ENCODE results near the gene VPS8.

The VPS8 gene

GRCh38 chr3:184781801-184782200 lies 30.2 kb upstream of the VPS8 start:
- no peak for DNase-seq (ENCODE audit: low read depth in 2 of 2)

DNA sequence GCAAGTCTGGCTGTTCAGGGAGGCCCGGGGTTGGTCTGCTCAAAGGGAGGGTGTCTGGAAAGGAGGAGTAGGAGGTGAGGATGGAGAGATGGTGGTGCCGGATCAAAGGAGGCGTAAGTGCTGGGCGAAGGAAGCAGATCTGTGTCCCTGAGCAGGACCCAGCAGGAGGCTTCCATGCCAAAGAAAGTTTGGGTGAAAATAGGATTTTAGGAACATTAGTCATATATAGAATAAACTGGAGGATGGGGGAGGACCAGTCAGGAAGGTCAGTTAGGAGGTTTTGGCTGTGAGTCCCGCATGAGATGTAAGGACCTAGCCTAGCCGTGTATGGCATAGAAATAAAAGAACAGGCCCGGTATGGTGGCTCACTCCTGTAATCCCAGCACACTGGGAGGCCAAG lies 28.6 kb upstream of the VPS8 start:
- no peak for DNase-seq (ENCODE audit: low read depth in 2 of 2)

- DNase-seq (ENCODE audit: low read depth in 2 of 2), result no peak
These were observed 27.1 kb upstream of the VPS8 start for GRCh38 chr3:184784731-184785500.

DNA sequence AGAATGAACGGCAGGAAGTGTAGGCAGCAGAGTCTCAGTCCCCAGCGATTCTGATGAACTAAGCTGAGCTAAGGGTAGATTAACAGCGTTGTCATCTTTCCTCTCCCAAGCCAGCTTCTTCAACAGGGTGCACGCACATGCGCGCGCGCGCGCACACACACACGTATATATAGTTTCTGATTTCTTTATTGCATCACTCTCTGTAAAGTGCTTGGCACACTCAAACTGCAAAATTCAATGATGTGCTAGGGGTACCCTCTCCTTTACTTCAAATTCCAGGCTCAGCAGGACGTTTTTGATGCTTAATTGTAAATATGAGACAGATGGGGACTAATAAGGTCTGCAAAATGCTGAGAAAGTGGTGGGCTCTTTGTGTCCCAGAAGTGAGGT lies 26.1 kb upstream of the VPS8 start:
- DNase-seq (ENCODE audit: low read depth in 2 of 2), result no peak

- no peak for DNase-seq (ENCODE audit: low read depth in 2 of 2)
These were observed 25.6 kb upstream of the VPS8 start for GRCh38 chr3:184786280-184786941.

DNA sequence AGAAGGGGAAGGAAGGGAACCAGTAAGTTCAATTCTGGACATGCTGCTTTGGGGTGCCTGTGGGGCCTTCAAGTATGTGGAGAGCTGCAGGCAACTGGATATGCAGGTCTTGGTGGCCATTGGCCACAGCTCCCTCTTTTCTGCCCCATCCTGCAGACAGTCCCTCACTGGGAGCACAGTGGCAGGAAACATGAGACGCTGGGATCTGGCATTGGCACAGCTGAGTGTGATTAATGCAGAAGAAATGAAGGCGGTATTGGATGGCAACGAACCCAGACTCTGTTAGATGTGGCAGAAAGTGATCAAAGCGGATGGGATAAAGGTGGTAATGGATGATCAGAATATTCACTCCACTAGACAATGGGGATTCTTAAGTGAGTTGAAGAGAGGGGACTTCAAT lies 23.2 kb upstream of the VPS8 start:
- no peak for DNase-seq (ENCODE audit: low read depth in 2 of 2)

- DNase-seq (ENCODE audit: low read depth in 2 of 2), result no peak
These were observed 22.5 kb upstream of the VPS8 start for GRCh38 chr3:184789314-184789998.

- no peak for DNase-seq (ENCODE audit: low read depth in 2 of 2)
These were observed 20.8 kb upstream of the VPS8 start for GRCh38 chr3:184791171-184791570.

DNA sequence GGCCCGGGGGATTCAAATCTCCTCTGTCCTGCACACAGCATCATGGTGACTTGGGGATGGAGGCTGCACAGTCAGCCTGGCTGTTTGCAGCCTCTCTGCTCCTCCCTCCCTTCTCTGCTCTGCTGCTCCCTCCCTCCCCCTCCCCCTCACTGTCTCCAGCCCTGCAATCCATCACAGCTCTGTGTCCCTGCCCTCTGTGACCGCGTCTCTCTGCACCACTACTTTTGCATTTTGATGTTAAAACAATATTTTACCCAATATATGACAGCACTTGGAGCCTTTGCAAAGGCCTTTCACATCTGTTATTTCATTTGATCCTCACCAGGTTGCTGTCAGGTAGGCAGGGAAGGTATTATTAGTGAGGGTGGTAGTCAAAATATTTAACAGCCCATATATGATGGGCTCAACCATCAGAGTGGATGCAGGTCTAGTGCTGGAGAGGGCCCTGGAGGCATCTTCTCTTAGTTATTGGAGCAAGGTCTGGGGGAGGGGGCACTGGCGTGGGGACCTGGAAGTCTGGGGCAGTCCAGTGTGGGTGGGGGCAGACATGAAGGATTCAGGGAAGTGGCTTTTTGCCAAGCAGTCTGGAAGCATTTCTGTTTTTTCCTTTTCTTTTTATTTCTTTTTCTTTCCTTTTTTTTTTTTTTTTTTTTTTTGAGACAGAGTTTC lies 16.3 kb upstream of the VPS8 start:
- no peak for DNase-seq (ENCODE audit: low read depth in 2 of 2)

GRCh38 chr3:184796551-184796950 lies 15.4 kb upstream of the VPS8 start:
- DNase-seq (ENCODE audit: low read depth in 2 of 2), result no peak

DNA sequence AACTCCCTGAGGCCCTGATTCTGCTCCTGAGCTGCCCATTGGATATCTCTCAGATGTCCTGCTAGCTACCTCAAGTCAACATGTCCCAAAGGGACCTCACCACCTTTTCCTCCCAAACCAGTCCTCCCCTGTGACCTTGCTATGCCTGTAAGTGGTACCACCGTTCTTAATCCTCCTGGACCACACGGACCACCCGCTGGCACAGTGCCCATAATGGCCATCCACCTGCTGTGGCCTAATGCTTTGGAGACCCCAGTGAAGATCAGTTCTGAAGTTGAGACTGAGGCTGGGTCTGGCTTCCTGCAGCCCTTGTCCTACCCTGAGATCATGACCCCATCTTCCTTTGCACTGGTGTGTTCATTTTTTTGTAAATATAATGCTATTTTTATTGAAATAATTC lies 15.0 kb upstream of the VPS8 start:
- DNase-seq (ENCODE audit: low read depth in 2 of 2), result no peak

- no peak for DNase-seq (ENCODE audit: low read depth in 2 of 2)
These were observed 13.8 kb upstream of the VPS8 start for GRCh38 chr3:184798120-184798519.

- no peak for DNase-seq (ENCODE audit: low read depth in 2 of 2)
These were observed 11.5 kb upstream of the VPS8 start for GRCh38 chr3:184800349-184800930.

- no peak for DNase-seq (ENCODE audit: low read depth in 2 of 2)
These were observed 10.7 kb upstream of the VPS8 start for GRCh38 chr3:184801241-184801785.

DNA sequence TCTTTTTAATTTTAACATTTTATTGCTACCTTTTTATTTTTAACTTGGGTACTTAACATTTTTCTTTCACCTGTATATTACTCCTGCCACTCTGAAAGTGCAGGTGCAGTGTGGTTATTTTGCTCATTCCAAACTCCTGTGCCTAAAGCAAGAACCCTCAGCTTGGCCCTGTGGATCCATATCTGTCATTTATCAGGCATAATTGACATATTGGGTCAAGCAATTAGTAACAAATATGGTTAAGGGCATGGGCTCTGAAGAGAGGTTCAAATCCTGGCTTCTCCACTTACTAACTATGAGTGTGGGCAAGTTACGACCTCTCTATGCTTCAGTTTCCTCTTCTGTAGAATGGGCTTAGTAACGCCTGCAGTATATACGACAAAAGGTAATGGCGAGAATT lies 9.8 kb upstream of the VPS8 start:
- DNase-seq (ENCODE audit: low read depth in 2 of 2), result no peak

GRCh38 chr3:184804801-184805200 lies 7.2 kb upstream of the VPS8 start:
- DNase-seq (ENCODE audit: low read depth in 2 of 2), result no peak

DNA sequence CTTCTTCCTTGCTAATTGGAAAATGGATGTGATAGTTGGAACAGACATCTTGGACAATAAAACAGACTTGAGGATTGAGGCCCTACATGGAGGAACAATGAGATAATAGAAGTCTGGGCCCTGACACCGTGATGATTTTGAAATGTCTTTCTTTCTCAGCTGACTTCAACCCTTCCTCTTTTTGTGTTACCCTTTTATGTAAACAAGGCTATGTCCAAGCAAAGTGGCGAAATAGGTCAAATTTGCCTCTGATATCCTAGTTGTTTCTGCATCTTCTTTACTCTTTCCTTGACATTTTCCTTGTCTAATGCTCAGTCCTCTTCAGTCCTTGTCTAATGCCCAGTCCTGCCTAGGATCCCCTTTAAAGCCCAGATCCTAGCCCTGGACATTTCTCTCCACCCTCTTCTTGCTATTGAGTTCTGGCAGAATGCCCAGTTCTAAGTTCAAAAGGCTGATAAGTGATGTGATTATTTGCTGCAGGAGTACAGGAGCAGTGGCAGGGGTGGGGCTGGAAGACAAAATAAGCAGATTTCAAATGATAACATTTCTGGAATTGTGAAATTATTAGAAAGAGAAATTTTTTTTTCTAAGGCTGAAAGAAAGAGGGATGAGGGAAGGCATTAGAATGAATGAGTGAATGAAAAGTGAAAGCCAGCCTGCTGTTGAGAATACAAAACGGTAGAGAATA lies 6.5 kb upstream of the VPS8 start:
- no peak for DNase-seq (ENCODE audit: low read depth in 2 of 2)

- DNase-seq (ENCODE audit: low read depth in 2 of 2), result no peak
These were observed 5.2 kb upstream of the VPS8 start for GRCh38 chr3:184806567-184807271.

DNA sequence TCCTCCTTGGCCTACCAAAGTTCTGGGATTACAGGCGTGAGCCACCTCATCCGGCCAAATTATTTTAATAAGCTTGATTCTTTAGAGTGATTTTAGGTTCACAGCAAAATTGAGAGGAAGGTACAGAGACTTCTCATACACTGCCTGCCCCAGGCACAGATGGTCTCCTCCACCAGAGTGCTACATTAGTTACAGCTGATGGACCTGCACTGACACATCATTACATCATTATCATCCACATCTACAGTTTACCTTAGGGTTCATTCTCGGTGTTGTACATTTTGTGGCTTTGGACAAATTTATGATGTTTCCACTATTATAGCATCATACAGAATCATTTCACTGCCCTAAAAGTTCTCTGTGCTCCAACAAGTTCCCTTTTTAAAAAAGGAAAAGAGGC lies 4.4 kb upstream of the VPS8 start:
- no peak for DNase-seq (ENCODE audit: low read depth in 2 of 2)

DNA sequence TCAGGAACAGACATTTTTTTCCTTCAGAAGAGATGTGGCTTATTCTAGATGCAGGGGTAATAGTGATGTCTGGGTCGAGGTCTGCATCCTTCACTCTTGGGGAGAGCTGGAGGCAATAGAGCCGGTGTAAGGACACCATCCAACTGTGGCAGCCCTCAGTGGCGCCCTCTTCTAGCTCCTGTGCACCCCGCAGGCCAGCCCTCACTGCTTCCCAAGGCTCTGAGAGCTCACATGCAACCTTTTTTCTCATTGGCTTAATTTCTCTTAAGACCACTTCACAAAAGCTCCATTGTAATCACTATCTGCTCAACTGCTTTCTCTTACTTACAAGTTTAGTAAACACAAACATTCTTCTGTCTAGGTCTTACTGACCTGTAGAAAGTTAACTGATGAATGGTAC lies 3.9 kb upstream of the VPS8 start:
- no peak for DNase-seq (ENCODE audit: low read depth in 2 of 2)

DNA sequence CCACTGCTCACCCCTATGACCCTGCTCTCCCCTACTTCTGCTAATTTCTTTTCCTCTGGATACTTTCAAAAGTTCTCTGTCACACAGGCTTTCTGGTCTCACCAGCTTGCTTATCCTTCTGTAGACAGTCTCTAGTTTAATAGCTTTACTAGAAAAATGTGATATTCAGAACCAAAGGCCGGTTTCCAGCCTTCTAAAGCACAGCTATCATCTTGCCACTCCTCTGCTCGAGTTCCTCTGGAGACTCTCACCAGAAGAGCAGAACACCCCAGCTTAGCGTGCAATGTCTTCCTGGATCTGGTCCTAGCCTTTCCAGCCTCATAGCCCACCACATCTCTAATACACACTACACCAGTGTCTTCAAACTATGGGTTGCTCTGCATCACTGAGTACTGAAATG lies 1.8 kb upstream of the VPS8 start:
- no peak for DNase-seq (ENCODE audit: low read depth in 2 of 2)
